ENCODE measurements around the gene BPGM. TPM values are rescaled to one million over a fixed set of nuclear protein-coding genes. Genes with fewer than 3 reads are reported as not detected.

Gene BPGM
- total and polyA plus RNA-seq, 9 of the 15 experiments (the other 6 are each of a cell fraction or from before 2014, with no cell fraction given): 14.1 to 46.1 (median 21.2) TPM

- TF ChIP-seq E2F8 (IDR thresholded peaks at IDR 0.05; ENCODE audit: low read depth, partially characterized antibody) (peak; percentile 91), ZSCAN29 (IDR thresholded peaks at IDR 0.05) (peak; percentile 23; the same call in 1 of the 2 replicates), ZNF644 (tag; IDR thresholded peaks at IDR 0.05; ENCODE audit: low read depth) (no peak), CHD7 (IDR thresholded peaks at IDR 0.05; ENCODE audit: low read depth, low read length) (no peak), NCOA6 (IDR thresholded peaks at IDR 0.05) (peak; percentile 24; the same call in 1 of the 2 replicates), RBM25 (IDR thresholded peaks at IDR 0.05; ENCODE audit: low read depth, low read length, severe bottlenecking) (peak; percentile 98), SMARCA4 (IDR thresholded peaks at IDR 0.05) (peak; percentile 38), RB1 (IDR thresholded peaks at IDR 0.05; ENCODE audit: low read depth) (peak; percentile 45), FOXJ2 (tag; IDR thresholded peaks at IDR 0.05) (no peak), ZKSCAN3 (CRISPR knock-in tag; IDR thresholded peaks at IDR 0.05) (no peak), TSC22D4 (tag; IDR thresholded peaks at IDR 0.05) (no peak), TCF3 (CRISPR knock-in tag; IDR thresholded peaks at IDR 0.05) (peak; percentile 32; the same call in 1 of the 2 replicates), SMAD2 (IDR thresholded peaks at IDR 0.05; ENCODE audit: low read depth, low read length) (no peak), NR2C1 (IDR thresholded peaks at IDR 0.05) (peak; percentile 68), NR2C1 (tag; IDR thresholded peaks at IDR 0.05) (peak; percentile 51; the same call in 1 of the 2 replicates)
These were observed at the start of gene BPGM (continued) for GRCh38 chr7:134646425-134647305.

Data from K562 (cell line).